Smooth muscle cell (in vitro differentiated cells): ENCODE measurements around the gene GALNT16. TPM values are rescaled to one million over a fixed set of nuclear protein-coding genes. Genes with fewer than 3 reads are reported as not detected.

Experiments used
- DNase-seq: peaks from one replicate; lab custom pipeline; 2025; ENCODE audit not compliant: unreplicated experiment; lab: John Stamatoyannopoulos, UW
- H2AFZ ChIP-seq: fragments of 200-600 bp; sonication (generic); 2 replicates; pipeline ENCODE4 v1.6.0; 2016; ENCODE audit warnings: antibody characterized with exemption, low read depth, mild to moderate bottlenecking
- H3F3A ChIP-seq: fragments of 200-600 bp; sonication (generic); 2 replicates; pipeline ENCODE4 v1.6.0; 2017; ENCODE audit warnings: antibody characterized with exemption, low read depth
- H3K27ac ChIP-seq: fragments of 200-600 bp; sonication (generic); 2 replicates; pipeline ENCODE4 v1.5.1; 2016; ENCODE audit warnings: low read depth, mild to moderate bottlenecking
- H3K27me3 ChIP-seq: fragments of 200-600 bp; sonication (generic); 2 replicates; pipeline ENCODE4 v1.6.1; 2016; ENCODE audit warnings: low read depth, mild to moderate bottlenecking
- H3K36me3 ChIP-seq: fragments of 200-600 bp; sonication (generic); 2 replicates; pipeline ENCODE4 v1.5.1; 2016; ENCODE audit warnings: low read depth
- H3K4me1 ChIP-seq: fragments of 200-600 bp; sonication (generic); 2 replicates; pipeline ENCODE4 v1.5.1; 2016; ENCODE audit warnings: low read depth
- H3K4me2 ChIP-seq: fragments of 200-600 bp; sonication (generic); 2 replicates; pipeline ENCODE4 v1.6.0; 2016; ENCODE audit warnings: mild to moderate bottlenecking
- H3K4me3 ChIP-seq: fragments of 200-600 bp; sonication (generic); 2 replicates; pipeline ENCODE4 v1.5.1; 2016; ENCODE audit warnings: mild to moderate bottlenecking
- H3K79me2 ChIP-seq: fragments of 200-600 bp; sonication (generic); 2 replicates; pipeline ENCODE4 v1.6.0; 2016; ENCODE audit warnings: low read depth, mild to moderate bottlenecking
- H3K9ac ChIP-seq: fragments of 200-600 bp; sonication (generic); 2 replicates; pipeline ENCODE4 v1.6.0; 2016; ENCODE audit warnings: low read depth
- H3K9me3 ChIP-seq: fragments of 200-600 bp; sonication (generic); replicated peaks from 2 replicates; pipeline ENCODE4 v1.5.1; 2016; ENCODE audit warnings: low read depth
- H4K20me1 ChIP-seq: fragments of 200-600 bp; sonication (generic); 2 replicates; pipeline ENCODE4 v1.6.0; 2016; ENCODE audit warnings: low read depth
- WGBS: methylation state at CpG from one replicate; pipeline ENCODE4 v1.1.7; 2016; ENCODE audit warnings: low lambda C conversion rate; 5-methylcytosine and 5-hydroxymethylcytosine counted together
- polyA plus RNA-seq: library from polyadenylated mRNA; unstranded; fragments of >200 nt; fragmentation: Nextera tagmentation; extraction: Ambion mirVana; gene quantifications from 2 replicates; pipeline ENCODE4 v1.2.1, GENCODE V29; 2016
- total RNA-seq: library from RNA; depleted of rRNA; stranded (reverse); fragments of >200 nt; gene quantifications from 2 replicates; pipeline ENCODE4 v1.2.3, GENCODE V29; 2014
- TF ChIP-seq, protein P1 (sequence below): fragments of 200-600 bp; sonication (generic); IDR thresholded peaks from 2 replicates; pipeline ENCODE4 v1.5.1; 2017; ENCODE audit warnings: borderline replicate concordance, mild to moderate bottlenecking, antibody characterized with exemption; ENCODE audit not compliant: insufficient read depth, poor library complexity, severe bottlenecking

The GALNT16 gene
- total and polyA plus RNA-seq, 2 experiments from 2014 or later, result 0.54 to 4.7 TPM

DNA sequence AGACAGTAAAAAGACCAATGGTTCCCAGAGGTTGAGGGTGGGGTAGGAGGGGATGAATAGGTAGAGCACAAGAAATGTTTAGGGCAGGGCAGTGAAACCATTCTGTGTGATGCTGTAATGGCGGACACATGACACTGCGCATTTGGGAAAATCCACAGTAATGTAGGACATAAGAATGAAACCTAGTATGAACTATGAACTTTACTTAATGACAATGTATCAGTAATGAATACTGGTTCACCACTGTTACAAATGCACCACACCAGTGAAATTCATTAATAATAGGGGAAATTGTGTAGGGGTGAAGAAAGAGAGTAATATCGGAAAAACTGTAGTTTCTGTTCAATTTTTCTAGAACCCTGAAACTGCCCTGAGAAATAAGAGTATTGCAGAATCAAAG lies 132.5 kb downstream of the GALNT16 start:
- Histone ChIP-seq H3K27ac (no peak overlapping the region), H3K36me3 (peaks cover 10% of the 10 kb centered on the region), H3K4me1 (peaks cover 9% of the 10 kb centered on the region), H3K4me2 (no peak overlapping the region), H3K9me3 (no peaks in the 10 kb centered on the region), H3F3A (no peaks in the 10 kb centered on the region), H3K27me3 (no peaks in the 10 kb centered on the region), H3K79me2 (peaks cover 99% of the 10 kb centered on the region), H4K20me1 (peaks cover 96% of the 10 kb centered on the region), H3K9ac (no peak overlapping the region), H3K4me3 (no peak overlapping the region), H2AFZ (no peak overlapping the region)
- DNase-seq, result no peak
- WGBS, result 82% methylated on average over 3 of the region's 3 CpGs
- TF ChIP-seq, protein P1, sequence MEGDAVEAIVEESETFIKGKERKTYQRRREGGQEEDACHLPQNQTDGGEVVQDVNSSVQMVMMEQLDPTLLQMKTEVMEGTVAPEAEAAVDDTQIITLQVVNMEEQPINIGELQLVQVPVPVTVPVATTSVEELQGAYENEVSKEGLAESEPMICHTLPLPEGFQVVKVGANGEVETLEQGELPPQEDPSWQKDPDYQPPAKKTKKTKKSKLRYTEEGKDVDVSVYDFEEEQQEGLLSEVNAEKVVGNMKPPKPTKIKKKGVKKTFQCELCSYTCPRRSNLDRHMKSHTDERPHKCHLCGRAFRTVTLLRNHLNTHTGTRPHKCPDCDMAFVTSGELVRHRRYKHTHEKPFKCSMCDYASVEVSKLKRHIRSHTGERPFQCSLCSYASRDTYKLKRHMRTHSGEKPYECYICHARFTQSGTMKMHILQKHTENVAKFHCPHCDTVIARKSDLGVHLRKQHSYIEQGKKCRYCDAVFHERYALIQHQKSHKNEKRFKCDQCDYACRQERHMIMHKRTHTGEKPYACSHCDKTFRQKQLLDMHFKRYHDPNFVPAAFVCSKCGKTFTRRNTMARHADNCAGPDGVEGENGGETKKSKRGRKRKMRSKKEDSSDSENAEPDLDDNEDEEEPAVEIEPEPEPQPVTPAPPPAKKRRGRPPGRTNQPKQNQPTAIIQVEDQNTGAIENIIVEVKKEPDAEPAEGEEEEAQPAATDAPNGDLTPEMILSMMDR, result no peak

DNA sequence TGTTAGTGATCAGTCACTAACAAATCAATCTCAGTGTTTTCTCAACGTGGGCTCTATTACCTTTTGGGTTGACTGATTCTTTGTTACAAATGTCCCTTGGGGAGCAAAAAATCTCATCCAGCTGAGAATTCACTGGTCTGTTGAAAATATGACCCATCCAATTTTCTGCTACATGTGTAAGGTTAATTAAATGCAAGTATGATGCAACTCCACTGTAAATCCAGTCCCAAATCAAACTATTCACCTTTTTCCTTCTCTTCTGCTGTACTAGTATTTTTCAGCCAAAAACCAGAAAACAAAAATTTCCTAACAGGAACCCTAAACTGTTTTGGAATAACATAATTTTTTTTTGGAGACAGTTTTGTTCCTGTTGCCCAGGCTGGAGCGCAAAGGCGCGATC lies 136.0 kb downstream of the GALNT16 start:
- Histone ChIP-seq H3K36me3 (peaks cover 3% of the 10 kb centered on the region), H3K27me3 (no peaks in the 10 kb centered on the region), H3K4me1 (peaks cover 25% of the 10 kb centered on the region), H3K9ac (no peak overlapping the region), H3K4me2 (no peak overlapping the region), H3K27ac (no peak overlapping the region), H3K79me2 (peaks cover 93% of the 10 kb centered on the region), H4K20me1 (peaks cover 76% of the 10 kb centered on the region), H2AFZ (no peak overlapping the region), H3K9me3 (no peaks in the 10 kb centered on the region), H3K4me3 (no peak overlapping the region), H3F3A (no peaks in the 10 kb centered on the region)
- DNase-seq, result no peak
- TF ChIP-seq, protein P1, result no peak
- WGBS, result 96% methylated on average over 4 of the region's 4 CpGs

DNA sequence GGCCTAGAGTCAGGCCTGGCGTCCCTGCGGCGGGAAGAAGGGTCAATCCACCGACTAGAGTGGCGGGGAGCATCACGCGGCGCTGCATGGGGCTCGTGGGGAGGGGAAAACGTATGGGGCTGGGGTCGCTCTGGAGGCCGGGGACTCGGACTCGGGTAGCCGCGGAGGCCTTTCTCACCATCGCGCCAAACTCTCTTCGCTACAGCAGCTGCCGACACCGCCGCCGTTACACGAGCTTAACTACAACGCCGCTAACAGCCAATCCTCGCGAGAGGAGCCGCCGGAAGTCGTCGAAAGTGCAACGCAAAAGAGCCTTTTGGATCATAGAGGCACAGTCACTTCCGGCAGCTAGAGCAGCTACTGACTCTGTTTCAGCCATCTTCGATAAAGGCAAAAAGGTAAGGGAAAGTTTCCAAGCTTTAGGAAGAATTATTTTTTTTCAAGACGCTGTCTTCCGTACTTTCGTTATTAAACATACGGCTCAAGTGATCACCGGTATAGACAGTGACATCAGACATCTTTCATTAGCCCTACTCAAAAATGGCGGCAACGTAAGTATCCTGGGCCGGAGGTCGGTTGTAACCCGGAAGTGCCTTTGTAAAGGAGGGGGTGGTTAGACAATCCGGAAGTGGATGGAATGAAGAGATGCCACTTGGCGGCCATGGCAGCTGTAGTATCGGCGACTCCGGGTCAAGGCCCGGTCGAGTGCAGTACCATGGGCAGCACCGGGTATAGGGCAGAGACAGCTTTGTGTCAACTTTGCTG lies 138.3 kb downstream of the GALNT16 start, which contains the start of the genes ERH and SLC39A9:
Gene ERH, minus strand, starts transcription at position 247 of the 765 bp plus-strand sequence. Its CDS starts 66 bp downstream, at position 181.
Gene SLC39A9, plus strand, starts transcription at position 640 of the 765 bp plus-strand sequence. CDS start 678 bp downstream, outside the sequence.
- H3K27ac ChIP-seq, result peak within 1 kb of the TSS; percentile 92
- H4K20me1 ChIP-seq, result peaks cover 76% of the 10 kb centered on the region

More for the DNA sequence above, 138.3 kb downstream of the GALNT16 start, which contains the start of the genes ERH and SLC39A9:
- no peaks in the 10 kb centered on the region for H3K27me3 ChIP-seq
- H3F3A ChIP-seq, result no peaks in the 10 kb centered on the region
- H3K4me2 ChIP-seq, result peak within 1 kb of the TSS; percentile 98
- WGBS, result under 1% methylated on average over 53 of the region's 53 CpGs
- DNase-seq, result peak; percentile 55
- peak within 1 kb of the TSS; percentile 97 for H3K9ac ChIP-seq
- H3K9me3 ChIP-seq, result no peaks in the 10 kb centered on the region
- peak within 1 kb of the TSS; percentile 84 for H2AFZ ChIP-seq
- peak within 1 kb of the TSS; percentile 79 for H3K4me3 ChIP-seq
- TF ChIP-seq, protein P1, result no peak
- peaks cover 33% of the 10 kb centered on the region for H3K4me1 ChIP-seq
- H3K79me2 ChIP-seq, result peaks cover 93% of the 10 kb centered on the region
- H3K36me3 ChIP-seq, result peaks cover 3% of the 10 kb centered on the region
